Activated B cell treated with CpG ODN at 0.5 μM for 24 hours (primary cell): Measurements from ENCODE around the gene PTMS. TPM values are rescaled to one million over a fixed set of nuclear protein-coding genes. Genes with fewer than 3 reads are reported as not detected.

Experiments
- ATAC-seq: fragments of 200-7000 bp; cut with Tn5 transposase; one replicate; pipeline ENCODE4 v1.10.0; 2021; ENCODE audit warnings: low read depth, mild to moderate bottlenecking, moderate library complexity
- CTCF ChIA-PET: fragments of 350-600 bp; sonication (Branson Sonifier 250); formaldehyde crosslinking; loops from one replicate; lab custom pipeline; 2021; ENCODE audit warnings: antibody characterized with exemption; lab: Charles Lee
- POLR2A ChIA-PET: fragments of 350-600 bp; sonication (Branson Sonifier 250); formaldehyde crosslinking; loops from one replicate; lab custom pipeline; 2021; ENCODE audit warnings: antibody characterized with exemption; lab: Charles Lee
- DNase-seq: peaks from one replicate; pipeline ENCODE4 v3.0.0; 2022
- H3K27ac Mint-ChIP-seq: one replicate; pipeline ENCODE4 v1.8.0; 2020; ENCODE audit warnings: mixed read lengths
- H3K27me3 Mint-ChIP-seq: one replicate; pipeline ENCODE4 v1.8.0; 2021; ENCODE audit warnings: mixed read lengths
- H3K36me3 Mint-ChIP-seq: one replicate; pipeline ENCODE4 v1.8.0; 2021; ENCODE audit warnings: low read depth, mixed read lengths
- H3K4me1 Mint-ChIP-seq: one replicate; pipeline ENCODE4 v1.8.0; 2021; ENCODE audit warnings: mixed read lengths
- H3K4me3 Mint-ChIP-seq: one replicate; pipeline ENCODE4 v1.8.0; 2020; ENCODE audit warnings: mild to moderate bottlenecking, mixed read lengths
- H3K9me3 Mint-ChIP-seq: one replicate; pipeline ENCODE4 v1.8.0; 2020; ENCODE audit warnings: mixed read lengths
- intact Hi-C: fragments of 100-400 bp; cut with micrococcal nuclease; formaldehyde crosslinking; loops from one replicate; pipeline ENCODE4 v1.15.1; 2024
- total RNA-seq: library from RNA; stranded (reverse); gene quantifications from 2 replicates; pipeline ENCODE4 v1.2.3, GENCODE V29; 2022
- TF ChIP-seq, protein P1 (sequence below): fragments of 200-600 bp; IDR thresholded peaks from one replicate; pipeline ENCODE4 v1.8.0; 2022; ENCODE audit warnings: antibody characterized with exemption, mild to moderate bottlenecking

The PTMS gene
- total RNA-seq, 1 donor from 2014 or later: 4.8 TPM

DNA sequence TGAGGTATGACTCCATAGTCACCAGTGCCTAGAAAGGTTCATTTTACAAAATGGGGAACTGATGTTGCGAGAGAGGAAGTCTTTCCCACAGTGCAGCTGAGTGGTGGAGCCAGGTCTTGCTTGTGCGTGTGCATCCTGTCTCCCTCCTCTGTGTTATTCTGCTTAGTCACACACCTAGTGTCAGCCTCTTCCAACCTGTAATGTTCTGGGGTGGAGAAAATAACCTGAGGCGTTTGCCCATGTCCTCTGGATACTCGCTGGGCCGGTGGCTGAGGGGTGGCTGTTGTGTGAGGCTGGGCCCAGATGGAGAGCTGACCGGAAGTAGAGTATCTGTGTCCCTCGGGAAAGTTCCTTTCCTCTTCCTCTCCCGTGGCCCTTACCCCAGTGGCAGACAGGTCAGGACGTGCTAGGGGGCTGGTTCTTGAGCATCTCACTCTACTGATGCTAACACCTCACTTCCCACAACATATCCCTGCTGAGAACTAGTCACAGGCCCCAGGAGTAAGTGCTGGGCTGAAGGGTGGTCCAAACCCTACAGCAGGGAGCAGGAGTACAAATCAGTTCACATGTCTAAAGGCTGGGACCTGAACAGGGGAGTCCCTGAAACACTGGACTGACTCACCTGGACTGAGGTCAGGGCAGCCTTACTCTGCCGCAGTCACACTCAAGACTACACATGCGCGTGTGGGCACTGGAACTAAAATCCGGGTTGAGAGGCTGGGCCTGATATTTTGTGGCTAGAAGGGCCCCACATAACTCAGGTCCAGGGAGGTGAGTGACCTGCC, 20.2 kb upstream of the PTMS start:
- peak overlapping the region; percentile 53 for H3K4me3 Mint-ChIP-seq

DNA sequence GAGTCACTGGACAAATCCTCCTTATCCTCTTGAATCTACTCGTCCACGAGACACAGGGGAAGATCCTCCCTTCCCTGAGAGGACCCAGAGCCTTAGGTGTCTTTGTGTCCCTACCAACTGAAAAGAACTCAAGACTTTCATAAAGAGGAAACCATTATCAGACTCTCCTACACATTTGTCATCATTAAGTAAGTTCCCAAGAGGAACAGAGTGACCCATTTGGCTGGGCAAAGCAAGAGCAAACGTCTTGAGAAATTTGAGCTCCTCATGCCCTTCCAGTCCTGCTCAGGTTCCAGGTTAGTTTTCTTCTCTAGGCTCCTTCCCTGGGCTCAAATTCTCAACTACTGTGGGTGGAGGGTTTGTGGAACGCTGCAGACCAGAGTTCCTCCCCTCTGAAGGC, 18.9 kb upstream of the PTMS start:
- Mint-ChIP-seq H3K27ac (peak overlapping the region; percentile 66), H3K36me3 (peaks cover 51% of the 10 kb centered on the region), H3K4me1 (peaks cover 29% of the 10 kb centered on the region), H3K9me3 (peaks cover 4% of the 10 kb centered on the region), H3K27me3 (no peaks in the 10 kb centered on the region), H3K4me3 (no peak overlapping the region)
- intact Hi-C loops: no loop called here
- ATAC-seq: no peak
- DNase-seq: no peak
- CTCF ChIA-PET: interaction anchor here (0.6 kb wide), 1 partner anchor 19 kb away, joined by 3 read pairs; the partner anchor contains the start of gene PTMS
- TF ChIP-seq, protein P1, sequence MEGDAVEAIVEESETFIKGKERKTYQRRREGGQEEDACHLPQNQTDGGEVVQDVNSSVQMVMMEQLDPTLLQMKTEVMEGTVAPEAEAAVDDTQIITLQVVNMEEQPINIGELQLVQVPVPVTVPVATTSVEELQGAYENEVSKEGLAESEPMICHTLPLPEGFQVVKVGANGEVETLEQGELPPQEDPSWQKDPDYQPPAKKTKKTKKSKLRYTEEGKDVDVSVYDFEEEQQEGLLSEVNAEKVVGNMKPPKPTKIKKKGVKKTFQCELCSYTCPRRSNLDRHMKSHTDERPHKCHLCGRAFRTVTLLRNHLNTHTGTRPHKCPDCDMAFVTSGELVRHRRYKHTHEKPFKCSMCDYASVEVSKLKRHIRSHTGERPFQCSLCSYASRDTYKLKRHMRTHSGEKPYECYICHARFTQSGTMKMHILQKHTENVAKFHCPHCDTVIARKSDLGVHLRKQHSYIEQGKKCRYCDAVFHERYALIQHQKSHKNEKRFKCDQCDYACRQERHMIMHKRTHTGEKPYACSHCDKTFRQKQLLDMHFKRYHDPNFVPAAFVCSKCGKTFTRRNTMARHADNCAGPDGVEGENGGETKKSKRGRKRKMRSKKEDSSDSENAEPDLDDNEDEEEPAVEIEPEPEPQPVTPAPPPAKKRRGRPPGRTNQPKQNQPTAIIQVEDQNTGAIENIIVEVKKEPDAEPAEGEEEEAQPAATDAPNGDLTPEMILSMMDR: no peak
- POLR2A ChIA-PET: interaction anchor here (0.6 to 3.3 kb wide), 2 partner anchors 23 to 197 kb away, joined by 4 to 18 read pairs; partner anchors contain the start of gene COPS7A

More for the DNA sequence above, 20.2 kb upstream of the PTMS start:
- TF ChIP-seq, protein P1: no peak
- DNase-seq: peak; percentile 25
- POLR2A ChIA-PET: interaction anchor here (0.6 to 4.0 kb wide), 6 partner anchors 7 to 118 kb away, joined by 3 to 18 read pairs (median 8); partner anchors contain the start of genes CDCA3, COPS7A, MLF2 and USP5
- peaks cover 44% of the 10 kb centered on the region for H3K36me3 Mint-ChIP-seq
- CTCF ChIA-PET: interaction anchor here (1.2 to 1.4 kb wide), 2 partner anchors 21 to 33 kb away, joined by 4 read pairs; partner anchors contain the start of gene PTMS
- peak overlapping the region; percentile 95 for H3K27ac Mint-ChIP-seq
- H3K9me3 Mint-ChIP-seq: peaks cover 4% of the 10 kb centered on the region
- ATAC-seq: peak; percentile 96
- no peaks in the 10 kb centered on the region for H3K27me3 Mint-ChIP-seq
- peaks cover 23% of the 10 kb centered on the region for H3K4me1 Mint-ChIP-seq
- intact Hi-C loops: loop anchor here (1.0 kb wide), 1 partner anchor 22 kb away; the partner anchor contains the start of gene COPS7A

GRCh38 chr12:6748761-6749160, 17.4 kb upstream of the PTMS start:
- DNase-seq: no peak
- Mint-ChIP-seq H3K4me1 (peaks cover 36% of the 10 kb centered on the region), H3K36me3 (peaks cover 53% of the 10 kb centered on the region), H3K9me3 (no peaks in the 10 kb centered on the region), H3K27ac (no peak overlapping the region), H3K4me3 (no peak overlapping the region), H3K27me3 (no peaks in the 10 kb centered on the region)
- intact Hi-C loops: no loop called here
- ChIA-PET CTCF (no interaction called here), POLR2A (no interaction called here)
- no peak for ATAC-seq
- TF ChIP-seq, protein P1: no peak

- H3K27me3 Mint-ChIP-seq: no peaks in the 10 kb centered on the region
- ChIA-PET CTCF (no interaction called here), POLR2A (no interaction called here)
- no peaks in the 10 kb centered on the region for H3K9me3 Mint-ChIP-seq
- DNase-seq: no peak
- ATAC-seq: no peak
- no peak overlapping the region for H3K27ac Mint-ChIP-seq
- intact Hi-C loops: loop anchor here (5.0 kb wide), 1 partner anchor 192 kb away; the partner anchor contains the start of genes C12orf57 and RNU7-1
- H3K4me1 Mint-ChIP-seq: peaks cover 30% of the 10 kb centered on the region
- peaks cover 53% of the 10 kb centered on the region for H3K36me3 Mint-ChIP-seq
- TF ChIP-seq, protein P1: no peak
- H3K4me3 Mint-ChIP-seq: no peak overlapping the region
Observed at GRCh38 chr12:6750506-6750905, 15.7 kb upstream of the PTMS start.

DNA sequence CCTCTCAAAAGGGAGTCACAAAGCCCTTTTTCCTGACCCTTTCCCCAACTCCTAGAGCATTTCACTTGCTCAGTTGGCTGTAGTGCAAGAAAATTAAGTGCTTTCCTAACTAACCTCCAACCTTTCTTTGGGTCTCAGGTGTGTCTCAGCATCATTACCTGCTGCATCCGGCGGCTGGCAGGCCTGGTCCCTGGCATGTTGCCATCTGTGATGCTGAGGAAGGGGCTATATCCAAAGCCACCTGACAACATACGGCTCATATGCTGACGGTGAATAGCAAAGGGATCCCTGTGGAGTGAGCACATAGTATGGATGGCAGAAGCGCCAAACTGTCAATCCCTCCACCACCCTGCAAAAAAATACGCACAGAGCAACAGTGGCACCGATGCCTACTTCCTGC, 14.4 kb upstream of the PTMS start:
- H3K9me3 Mint-ChIP-seq: no peaks in the 10 kb centered on the region
- TF ChIP-seq, protein P1: no peak
- ATAC-seq (no peak), DNase-seq (no peak)
- POLR2A ChIA-PET: interaction anchor here (0.5 to 4.3 kb wide), 10 partner anchors 14 to 1279 kb away, joined by 3 to 94 read pairs (median 20); partner anchors contain the start of genes CDCA3, COPS7A, LPAR5 and PTMS
- H3K27ac Mint-ChIP-seq: peak overlapping the region; percentile 99
- CTCF ChIA-PET: interaction anchor here (2.6 to 3.7 kb wide), 2 partner anchors 14 to 73 kb away, joined by 15 to 64 read pairs; partner anchors contain the start of gene PTMS
- no peaks in the 10 kb centered on the region for H3K27me3 Mint-ChIP-seq
- intact Hi-C loops: loop anchor here (2.0 to 5.0 kb wide), 3 partner anchors 55 to 357 kb away; partner anchors contain the start of genes C12orf57, C1RL and RNU7-1
- peak overlapping the region; percentile 93 for H3K4me3 Mint-ChIP-seq
- H3K4me1 Mint-ChIP-seq: peaks cover 20% of the 10 kb centered on the region
- H3K36me3 Mint-ChIP-seq: peaks cover 48% of the 10 kb centered on the region
